Esophagus muscularis mucosa (tissue), 4 donors: ENCODE measurements around the gene SALL1. TPM values are rescaled to one million over a fixed set of nuclear protein-coding genes. Genes with fewer than 3 reads are reported as not detected.

ENCODE experiments used
- DNase-seq: peaks from one replicate; pipeline ENCODE4 v3.0.0-alpha.2; 2017; ENCODE audit errors: extremely low spot score
- H3K27ac ChIP-seq, 4 donors: fragments of 200-600 bp; sonication (generic); replicated peaks in 1 of 4; 1 replicate in 3 of 4; 2 replicates in 1 of 4; pipeline ENCODE4 v1.5.1; 2016 to 2019; ENCODE audit warnings: mild to moderate bottlenecking in 1 of 4
- H3K27me3 ChIP-seq, 4 donors: fragments of 200-600 bp; sonication (generic); one replicate each; pipeline versions ENCODE4 v1.5.1 to v1.6.0; 2016 to 2019
- H3K36me3 ChIP-seq, 4 donors: fragments of 200-600 bp; sonication (generic); one replicate each; pipeline ENCODE4 v1.5.1; 2016 to 2019
- H3K4me1 ChIP-seq, 4 donors: fragments of 200-600 bp; sonication (generic); one replicate each; pipeline ENCODE4 v1.5.1; 2016 to 2019
- H3K4me3 ChIP-seq, 4 donors: fragments of 200-600 bp; sonication (generic); 1 replicate in 2 of 4; 2 replicates in 2 of 4; pipeline ENCODE4 v1.5.1; 2016 to 2019; ENCODE audit warnings: mild to moderate bottlenecking in 4 of 4, moderate library complexity in 1 of 4
- H3K9me3 ChIP-seq, 4 donors: fragments of 200-600 bp; sonication (generic); 1 replicate in 3 of 4; 2 replicates in 1 of 4; pipeline ENCODE4 v1.5.1; 2016 to 2019
- CTCF ChIP-seq, 3 experiments: fragments of 200-600 bp in 2 of 3; fragments of 450-650 bp in 1 of 3; sonication (generic) in 2 of 3; IDR thresholded peaks; one replicate each; pipeline ENCODE4 v1.5.1; 2017 to 2019; ENCODE audit warnings: antibody characterized with exemption in 3 of 3, mild to moderate bottlenecking in 2 of 3, moderate library complexity in 1 of 3
- EP300 ChIP-seq: sonication (generic); formaldehyde crosslinking; IDR thresholded peaks from one replicate; pipeline ENCODE4 v1.6.1; 2017; ENCODE audit warnings: antibody characterized with exemption
- POLR2A ChIP-seq: fragments of 450-650 bp; IDR thresholded peaks from one replicate; pipeline ENCODE4 v1.6.1; 2017; ENCODE audit warnings: antibody characterized with exemption, moderate library complexity, mild to moderate bottlenecking, low read depth
- POLR2AphosphoS5 ChIP-seq, 2 donors: sonication (generic); formaldehyde crosslinking; IDR thresholded peaks; one replicate each; pipeline ENCODE4 v1.6.1; 2017; ENCODE audit warnings: antibody characterized with exemption in 2 of 2
- WGBS: methylation state at CpG from one replicate; pipeline ENCODE4 v1.1.5; 2018; 5-methylcytosine and 5-hydroxymethylcytosine counted together
- intact Hi-C: fragments of 100-400 bp; cut with DNase I; formaldehyde crosslinking; loops from one replicate; pipeline ENCODE4 v1.15.1; 2023
- total RNA-seq, 4 donors: library from RNA; depleted of rRNA; stranded (reverse); fragments of >200 nt; gene quantifications; one replicate each; pipeline versions ENCODE4 v1.1.0 to v1.2.1, GENCODE V29; 2016

Gene SALL1
- total RNA-seq, 4 donors from 2014 or later, result not detected

GRCh38 chr16:51152691-51153576 lies 1.9 kb upstream of the SALL1 start:
- H3K4me1 ChIP-seq, result peaks cover 22 to 63% (median 55%) of the 10 kb centered on the region in 4 donors
- no peak overlapping the region for H3K27ac ChIP-seq
- no peaks in the 10 kb centered on the region for H3K9me3 ChIP-seq
- H3K4me3 ChIP-seq, result peak overlapping the region; percentile 51 to 57 (median 52)
- H3K27me3 ChIP-seq, result peaks cover 7 to 98% (median 65%) of the 10 kb centered on the region in 4 donors
- intact Hi-C loops, result no loop called here
- H3K36me3 ChIP-seq, result no peaks in the 10 kb centered on the region
- TF ChIP-seq POLR2A, result no peak
- TF ChIP-seq CTCF (IDR thresholded peaks at IDR 0.05), result no peak
- no peak for TF ChIP-seq POLR2AphosphoS5 (IDR thresholded peaks at IDR 0.05)
- no peak for TF ChIP-seq EP300
- WGBS, result 4% methylated on average over 45 of the region's 60 CpGs
- DNase-seq, result no peak

GRCh38 chr16:51151961-51152663 lies 1.0 kb upstream of the SALL1 start:
- Histone ChIP-seq H3K9me3 (no peaks in the 10 kb centered on the region), H3K4me1 (peaks cover 22 to 63% (median 55%) of the 10 kb centered on the region in 4 donors), H3K27me3 (peaks cover 7 to 95% (median 65%) of the 10 kb centered on the region in 4 donors), H3K4me3 (peak overlapping the region; percentile 51 to 57 (median 52)), H3K27ac (no peak overlapping the region), H3K36me3 (no peaks in the 10 kb centered on the region)
- intact Hi-C loops, result no loop called here
- 3% methylated on average over 6 of the region's 56 CpGs for WGBS
- TF ChIP-seq POLR2AphosphoS5 (IDR thresholded peaks at IDR 0.05), result no peak
- no peak for TF ChIP-seq EP300
- no peak for TF ChIP-seq POLR2A
- TF ChIP-seq CTCF (IDR thresholded peaks at IDR 0.05), result no peak
- no peak for DNase-seq

GRCh38 chr16:51151435-51151960 lies 428 bp upstream of the SALL1 start:
- Histone ChIP-seq H3K36me3 (no peaks in the 10 kb centered on the region), H3K27me3 (peaks cover 7 to 95% (median 65%) of the 10 kb centered on the region in 4 donors), H3K9me3 (no peaks in the 10 kb centered on the region), H3K27ac (no peak overlapping the region), H3K4me1 (peaks cover 22 to 63% (median 55%) of the 10 kb centered on the region in 4 donors), H3K4me3 (peak overlapping the region; percentile 51 to 57 (median 52))
- no peak for DNase-seq
- intact Hi-C loops, result no loop called here
- WGBS, result 2% methylated on average over 44 of the region's 61 CpGs
- no peak for TF ChIP-seq POLR2A

- Histone ChIP-seq H3K9me3 (no peaks in the 10 kb centered on the region), H3K36me3 (no peaks in the 10 kb centered on the region), H3K4me1 (peaks cover 22 to 54% (median 45%) of the 10 kb centered on the region in 4 donors), H3K27ac (no peak overlapping the region), H3K27me3 (peaks cover 7 to 89% (median 57%) of the 10 kb centered on the region in 4 donors), H3K4me3 (peak overlapping the region; percentile 51 to 57 (median 52))
- TF ChIP-seq POLR2A (no peak), CTCF (IDR thresholded peaks at IDR 0.05) (no peak), POLR2AphosphoS5 (IDR thresholded peaks at IDR 0.05) (no peak), EP300 (no peak)
- intact Hi-C loops, result no loop called here
- DNase-seq, result no peak
- WGBS, result 3% methylated on average over 22 of the region's 53 CpGs
These were observed 744 bp downstream of the SALL1 start for GRCh38 chr16:51150165-51150887.
